ENCODE results near the gene GPI. TPM values are rescaled to one million over a fixed set of nuclear protein-coding genes. Genes with fewer than 3 reads are reported as not detected.

The GPI gene
- total and polyA plus RNA-seq, 2 of the 8 experiments (the other 6 are each of a cell fraction or from before 2014, with no cell fraction given), result 171 to 360 TPM

GRCh38 chr19:34368338-34368737 is 3.3 kb downstream of the GPI start:
- H3K4ac ChIP-seq (replicated peaks; ENCODE audit: insufficient read length, low read depth, low read length), result no peak overlapping the region
- no peak overlapping the region for H3K18ac ChIP-seq (ENCODE audit: extremely low read depth, low read length)
- H3K79me1 ChIP-seq (ENCODE audit: low read depth, low read length), result peaks cover 24% of the 10 kb centered on the region
- CTCF ChIA-PET (ENCODE audit: partially characterized antibody), result interaction anchor here (0.9 to 1.3 kb wide), 2 partner anchors 9 to 22 kb away, joined by 3 to 5 read pairs; no protein-coding TSS in a partner anchor
- no peak for FAIRE-seq
- TF ChIP-seq FOSL1 (IDR thresholded peaks at IDR 0.05; ENCODE audit: insufficient read depth, low read depth, low read length), result no peak
- TF ChIP-seq TAF7 (optimal IDR thresholded peaks at IDR 0.05; ENCODE audit: borderline replicate concordance, low read depth, low read length), result no peak
- no peak for TF ChIP-seq NRF1 (IDR thresholded peaks at IDR 0.05; ENCODE audit: low read depth, low read length)
- no peak for TF ChIP-seq SUZ12 (IDR thresholded peaks at IDR 0.05; ENCODE audit: low read length)
- no peak for TF ChIP-seq RXRA (IDR thresholded peaks at IDR 0.05; ENCODE audit: insufficient read depth, low read depth, low read length)
- TF ChIP-seq BACH1 (IDR thresholded peaks at IDR 0.05; ENCODE audit: low read length), result no peak
- no peak overlapping the region for H4K5ac ChIP-seq (ENCODE audit: insufficient read length, low read depth, low read length)
- no peak overlapping the region for H3K9ac ChIP-seq (replicated peaks in 1 of 4; ENCODE audit: extremely low read depth in 1 of 4, low read depth in 3 of 4, low read length in 3 of 4)
- H3K4me2 ChIP-seq (ENCODE audit: insufficient read depth in 1 of 2, low read depth in 2 of 2, low read length in 2 of 2), result no peak overlapping the region
- peaks cover 8 to 27% of the 10 kb centered on the region in 2 experiments for H4K20me1 ChIP-seq (replicated peaks in 1 of 2; ENCODE audit: control insufficient read depth in 1 of 2, insufficient read depth in 2 of 2, low read length in 2 of 2)
- H3K23ac ChIP-seq (ENCODE audit: insufficient read length), result no peak overlapping the region
- no peaks in the 10 kb centered on the region for H3K27me3 ChIP-seq (replicated peaks in 1 of 4; ENCODE audit: control insufficient read depth in 3 of 4, extremely low read depth in 1 of 4, insufficient read depth in 3 of 4, low read length in 3 of 4)
- no peak overlapping the region for H3K56ac ChIP-seq (replicated peaks; ENCODE audit: insufficient read length, low read depth, low read length)
- no peak overlapping the region for H2AK5ac ChIP-seq (ENCODE audit: low read depth, low read length)
- H3K23me2 ChIP-seq (ENCODE audit: low read depth, low read length), result peaks cover 9% of the 10 kb centered on the region; the same call in 1 of the 2 replicates
- no peak overlapping the region for H3K27ac ChIP-seq (ENCODE audit: low read depth, low read length)
- no peak for DNase-seq (ENCODE audit: low read depth in 1 of 2, low spot score in 2 of 2)
- H2BK120ac ChIP-seq (replicated peaks; ENCODE audit: low read depth, low read length), result no peak overlapping the region
- no peak overlapping the region for H4K8ac ChIP-seq (ENCODE audit: extremely low read depth, insufficient read depth, low read length)
- H3K36me3 ChIP-seq (ENCODE audit: control insufficient read depth in 2 of 4, insufficient read depth in 4 of 4, low read length in 3 of 4), result peaks cover 25 to 38% (median 32%) of the 10 kb centered on the region in 4 experiments
- H2AFZ ChIP-seq (ENCODE audit: low read length), result no peak overlapping the region
- H3K4me3 ChIP-seq (ENCODE audit: extremely low read depth in 1 of 4, insufficient read depth in 2 of 4, low read depth in 3 of 4, low read length in 4 of 4), result no peak overlapping the region
- no peak overlapping the region for H3K14ac ChIP-seq (ENCODE audit: insufficient read length)
- no peaks in the 10 kb centered on the region for H3K9me3 ChIP-seq (ENCODE audit: insufficient read depth in 2 of 2, low read depth in 1 of 2, low read length in 1 of 2)
- peaks cover 0 to 12% (median 5%) of the 10 kb centered on the region in 4 experiments; a peak in 5 of 7 replicates for H3K4me1 ChIP-seq (replicated peaks in 1 of 4; ENCODE audit: control insufficient read depth in 3 of 4, insufficient read depth in 4 of 4, low read length in 3 of 4)
- WGBS, 2 experiments (ENCODE audit: extremely low coverage in 1 of 2, insufficient coverage in 1 of 2, insufficient read length in 1 of 2, insufficient replicate concordance in 2 of 2, low coverage in 1 of 2, low lambda C conversion rate in 2 of 2, missing lambda C conversion rate in 1 of 2), result 89% methylated on average over 10 of the region's 10 CpGs; no CpG with 5 or more reads in 1 of the 2 experiments
- no peak overlapping the region for H2BK15ac ChIP-seq (ENCODE audit: low read length)
- POLR2A ChIA-PET (ENCODE audit: partially characterized antibody), result interaction anchor here (0.7 to 3.1 kb wide), 6 partner anchors 8 to 19 kb away, joined by 3 to 18 read pairs (median 4); no protein-coding TSS in a partner anchor
- H3K79me2 ChIP-seq (ENCODE audit: control insufficient read depth in 1 of 2, insufficient read depth in 2 of 2, low read length in 2 of 2), result peaks cover 2 to 29% of the 10 kb centered on the region in 2 experiments; a peak in 3 of 4 replicates
- no peak overlapping the region for H2BK12ac ChIP-seq (ENCODE audit: low read depth, low read length)
- no peak overlapping the region for H4K91ac ChIP-seq (replicated peaks; ENCODE audit: insufficient read length, low read length)
- H2BK20ac ChIP-seq (ENCODE audit: low read length), result no peak overlapping the region
- no peak overlapping the region for H2BK5ac ChIP-seq (ENCODE audit: low read depth, low read length)
